ENCODE results near the gene NFIX. TPM values are rescaled to one million over a fixed set of nuclear protein-coding genes. Genes with fewer than 3 reads are reported as not detected.

Gene NFIX
- total RNA-seq, 4 donors from 2014 or later = 31.9 to 128 (median 105) TPM

GRCh38 chr19:13121551-13122274 is 126.4 kb downstream of the NFIX start:
- no peak for DNase-seq
- Histone ChIP-seq H3K4me3 (no peak overlapping the region), H3K27me3 (no peaks in the 10 kb centered on the region), H3K36me3 (no peaks in the 10 kb centered on the region), H3K9me3 (no peaks in the 10 kb centered on the region), H3K27ac (peak overlapping the region in 2 of 4 donors; percentile 29 to 45), H3K4me1 (peaks cover 19 to 20% of the 10 kb centered on the region in 2 donors)
- no peak for TF ChIP-seq POLR2A (IDR thresholded peaks at IDR 0.05)
- no peak for TF ChIP-seq CTCF (IDR thresholded peaks at IDR 0.05 in 4 of 5, conservative IDR thresholded peaks at IDR 0.05 in 1 of 5)
- intact Hi-C loops (cut with DNase I; ENCODE audit: low total_unique reads) = no loop called here
- in situ Hi-C loops (cut with MboI; ENCODE audit: low sequenced_read_pairs in 4 of 4) = loop anchor here in 1 of 4 donors (25.0 kb wide), 1 partner anchor 141 kb away; no protein-coding TSS in a partner anchor
- ATAC-seq = no peak

GRCh38 chr19:13122275-13122878 is 127.1 kb downstream of the NFIX start:
- in situ Hi-C loops (cut with MboI; ENCODE audit: low sequenced_read_pairs in 4 of 4) = loop anchor here in 1 of 4 donors (25.0 kb wide), 1 partner anchor 140 kb away; no protein-coding TSS in a partner anchor
- Histone ChIP-seq H3K4me3 (no peak overlapping the region), H3K36me3 (no peaks in the 10 kb centered on the region), H3K27me3 (no peaks in the 10 kb centered on the region), H3K9me3 (no peaks in the 10 kb centered on the region), H3K4me1 (peaks cover 18% of the 10 kb centered on the region in 2 donors), H3K27ac (no peak overlapping the region)
- no peak for ATAC-seq
- intact Hi-C loops (cut with DNase I; ENCODE audit: low total_unique reads) = no loop called here
- no peak for DNase-seq
- no peak for TF ChIP-seq CTCF (IDR thresholded peaks at IDR 0.05 in 4 of 5, conservative IDR thresholded peaks at IDR 0.05 in 1 of 5)
- no peak for TF ChIP-seq POLR2A (IDR thresholded peaks at IDR 0.05)

- no peak for DNase-seq
- intact Hi-C loops (cut with DNase I; ENCODE audit: low total_unique reads) = no loop called here
- H3K27me3 ChIP-seq = no peaks in the 10 kb centered on the region
- TF ChIP-seq CTCF (IDR thresholded peaks at IDR 0.05 in 4 of 5, conservative IDR thresholded peaks at IDR 0.05 in 1 of 5) (no peak), POLR2A (IDR thresholded peaks at IDR 0.05) (no peak)
- no peaks in the 10 kb centered on the region for H3K36me3 ChIP-seq
- no peaks in the 10 kb centered on the region for H3K9me3 ChIP-seq
- ATAC-seq = no peak
- no peak overlapping the region for H3K4me3 ChIP-seq
- in situ Hi-C loops (cut with MboI; ENCODE audit: low sequenced_read_pairs in 4 of 4) = loop anchor here in 1 of 4 donors (25.0 kb wide), 1 partner anchor 139 kb away; no protein-coding TSS in a partner anchor
- H3K4me1 ChIP-seq = peaks cover 14 to 19% of the 10 kb centered on the region in 2 donors
- H3K27ac ChIP-seq = no peak overlapping the region
These were observed 128.0 kb downstream of the NFIX start for GRCh38 chr19:13122980-13123957.

- in situ Hi-C loops (cut with MboI; ENCODE audit: low sequenced_read_pairs in 4 of 4) (no loop called here), intact Hi-C loops (cut with DNase I; ENCODE audit: low total_unique reads) (no loop called here)
- no peak for TF ChIP-seq CTCF (IDR thresholded peaks at IDR 0.05 in 4 of 5, conservative IDR thresholded peaks at IDR 0.05 in 1 of 5)
- TF ChIP-seq POLR2A (IDR thresholded peaks at IDR 0.05) = no peak
- no peak overlapping the region for H3K4me3 ChIP-seq
- H3K27me3 ChIP-seq = no peaks in the 10 kb centered on the region
- no peak overlapping the region for H3K27ac ChIP-seq
- ATAC-seq (no peak), DNase-seq (no peak)
- no peaks in the 10 kb centered on the region for H3K36me3 ChIP-seq
- no peaks in the 10 kb centered on the region for H3K9me3 ChIP-seq
- peaks cover 0 to 6% of the 10 kb centered on the region in 2 donors for H3K4me1 ChIP-seq
These were observed 131.8 kb downstream of the NFIX start for GRCh38 chr19:13127051-13127450.

Measured in gastrocnemius medialis (tissue), 4 donors.